Colonic mucosa (tissue), 4 donors: ENCODE measurements around the gene TESK2. TPM values are rescaled to one million over a fixed set of nuclear protein-coding genes. Genes with fewer than 3 reads are reported as not detected.
"Not testable (repeated sequence)": the region's sequence is repeated elsewhere in the genome, so short reads cannot be mapped to it uniquely, and the experiment has no call there.

ENCODE experiments used
- DNase-seq: peaks from one replicate; pipeline ENCODE4 v3.0.0-alpha.2; 2020
- H3K27ac ChIP-seq: fragments of 200-600 bp; one replicate; pipeline ENCODE4 v1.8.0; 2021
- H3K27me3 ChIP-seq: fragments of 200-600 bp; one replicate; pipeline ENCODE4 v1.8.0; 2021
- H3K36me3 ChIP-seq: fragments of 200-600 bp; one replicate; pipeline ENCODE4 v1.8.0; 2021
- H3K4me1 ChIP-seq: fragments of 200-600 bp; one replicate; pipeline ENCODE4 v1.8.0; 2021; ENCODE audit warnings: mild to moderate bottlenecking
- H3K4me3 ChIP-seq: fragments of 200-600 bp; one replicate; pipeline ENCODE4 v1.8.0; 2021
- H3K9ac ChIP-seq, 2 donors: one replicate each; pipeline ENCODE4 v1.7.0; 2013; ENCODE audit warnings: control low read depth in 2 of 2, low read depth in 2 of 2, low read length in 2 of 2
- H3K9me3 ChIP-seq: fragments of 200-600 bp; one replicate; pipeline ENCODE4 v1.8.0; 2021
- CTCF ChIP-seq: fragments of 200-600 bp; IDR thresholded peaks from one replicate; pipeline ENCODE4 v1.8.0; 2022; ENCODE audit warnings: antibody characterized with exemption, mild to moderate bottlenecking
- intact Hi-C: fragments of 100-400 bp; cut with DNase I; formaldehyde crosslinking; loops from one replicate; pipeline ENCODE4 v1.14.1; 2022
- total RNA-seq, 2 donors: library from RNA; stranded (reverse); fragmentation: NEBNext Ultra II Directional in 1 of 2; extraction: Animal tissue kit (Norgen Biotek cat#: 25700) in 1 of 2; gene quantifications; one replicate each; pipeline ENCODE4 v1.2.1, GENCODE V29; 2021
- donor health status: healthy.
- donor health status: DM: no; HTN: no; CAD: no.
- donor health status: DM: no; HTN: no; CAD: no.

TESK2 gene
- total RNA-seq, 2 donors from 2014 or later, result 11.3 to 15.3 TPM

GRCh38 chr1:45365051-45365450 lies 125.9 kb downstream of the TESK2 start:
- Histone ChIP-seq H3K4me3 (no peak overlapping the region), H3K9me3 (no peaks in the 10 kb centered on the region), H3K27ac (no peak overlapping the region), H3K36me3 (no peaks in the 10 kb centered on the region), H3K4me1 (no peaks in the 10 kb centered on the region), H3K9ac (no peak overlapping the region), H3K27me3 (no peaks in the 10 kb centered on the region)
- no peak for TF ChIP-seq CTCF
- DNase-seq, result no peak
- intact Hi-C loops, result no loop called here

- Histone ChIP-seq H3K4me1 (no peaks in the 10 kb centered on the region), H3K27me3 (no peaks in the 10 kb centered on the region), H3K36me3 (no peaks in the 10 kb centered on the region), H3K9ac (no peak overlapping the region), H3K9me3 (no peaks in the 10 kb centered on the region), H3K4me3 (no peak overlapping the region), H3K27ac (no peak overlapping the region)
- intact Hi-C loops, result no loop called here
- no peak for TF ChIP-seq CTCF
- DNase-seq, result no peak
These were observed 126.7 kb downstream of the TESK2 start for GRCh38 chr1:45364294-45364693.

- not testable (repeated sequence) for H3K4me3 ChIP-seq, H3K9me3 ChIP-seq, H3K27me3 ChIP-seq, H3K4me1 ChIP-seq, H3K36me3 ChIP-seq
- intact Hi-C loops, result loop anchor here (2.0 kb wide), 1 partner anchor 132 kb away; no protein-coding TSS in a partner anchor
- H3K9ac ChIP-seq, result peak overlapping the region in 1 of 2 donors; percentile 4
- peak overlapping the region; percentile 54 for H3K27ac ChIP-seq
- DNase-seq, result peak; percentile 67
These were observed 130.0 kb downstream of the TESK2 start for GRCh38 chr1:45360981-45361380.

- peak; percentile 57 for TF ChIP-seq CTCF
- no peaks in the 10 kb centered on the region for H3K27me3 ChIP-seq
- DNase-seq, result peak; percentile 78
- no peaks in the 10 kb centered on the region for H3K9me3 ChIP-seq
- H3K4me1 ChIP-seq, result no peaks in the 10 kb centered on the region
- no peaks in the 10 kb centered on the region for H3K36me3 ChIP-seq
- peak overlapping the region; percentile 54 for H3K27ac ChIP-seq
- intact Hi-C loops, result loop anchor here (2.0 kb wide), 1 partner anchor 133 kb away; no protein-coding TSS in a partner anchor
- H3K4me3 ChIP-seq, result no peak overlapping the region
- peak overlapping the region in 1 of 2 donors; percentile 4 for H3K9ac ChIP-seq
These were observed 131.0 kb downstream of the TESK2 start for GRCh38 chr1:45359882-45360513.

DNA sequence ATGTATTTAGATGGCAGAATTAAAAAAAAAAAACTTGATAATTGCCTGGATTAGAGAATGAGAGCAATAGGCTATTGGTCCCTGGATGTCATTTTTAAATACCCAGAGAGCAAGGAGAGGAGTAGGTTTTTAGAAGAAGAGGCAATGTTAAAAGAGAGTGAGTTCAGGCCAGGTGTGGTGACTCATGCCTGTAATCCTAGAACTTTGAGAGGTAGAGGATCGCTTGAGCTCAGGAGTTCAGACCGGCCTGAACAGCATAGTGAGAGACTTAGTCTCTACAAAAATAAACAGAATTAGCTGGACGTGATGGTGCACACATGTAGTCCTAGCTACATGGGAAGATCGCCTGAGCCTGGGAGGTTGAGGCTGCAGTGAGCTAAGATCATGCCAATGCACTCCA lies 134.8 kb downstream of the TESK2 start:
- Histone ChIP-seq H3K27me3 (no peaks in the 10 kb centered on the region), H3K27ac (no peak overlapping the region), H3K9ac (no peak overlapping the region), H3K4me3 (no peak overlapping the region), H3K36me3 (no peaks in the 10 kb centered on the region), H3K9me3 (no peaks in the 10 kb centered on the region), H3K4me1 (no peaks in the 10 kb centered on the region)
- no peak for TF ChIP-seq CTCF
- DNase-seq, result no peak
- intact Hi-C loops, result no loop called here

- intact Hi-C loops, result no loop called here
- no peaks in the 10 kb centered on the region for H3K4me1 ChIP-seq
- no peaks in the 10 kb centered on the region for H3K36me3 ChIP-seq
- no peaks in the 10 kb centered on the region for H3K9me3 ChIP-seq
- H3K27ac ChIP-seq, result no peak overlapping the region
- H3K27me3 ChIP-seq, result no peaks in the 10 kb centered on the region
- DNase-seq, result no peak
- TF ChIP-seq CTCF, result no peak
- no peak overlapping the region for H3K9ac ChIP-seq
- no peak overlapping the region for H3K4me3 ChIP-seq
These were observed 135.3 kb downstream of the TESK2 start for GRCh38 chr1:45355683-45356082.
